ENCODE results near the gene ARHGAP44. TPM values are rescaled to one million over a fixed set of nuclear protein-coding genes. Genes with fewer than 3 reads are reported as not detected.

ARHGAP44 gene
- 0.36 and 0.39 TPM in 2 replicates for total RNA-seq

DNA sequence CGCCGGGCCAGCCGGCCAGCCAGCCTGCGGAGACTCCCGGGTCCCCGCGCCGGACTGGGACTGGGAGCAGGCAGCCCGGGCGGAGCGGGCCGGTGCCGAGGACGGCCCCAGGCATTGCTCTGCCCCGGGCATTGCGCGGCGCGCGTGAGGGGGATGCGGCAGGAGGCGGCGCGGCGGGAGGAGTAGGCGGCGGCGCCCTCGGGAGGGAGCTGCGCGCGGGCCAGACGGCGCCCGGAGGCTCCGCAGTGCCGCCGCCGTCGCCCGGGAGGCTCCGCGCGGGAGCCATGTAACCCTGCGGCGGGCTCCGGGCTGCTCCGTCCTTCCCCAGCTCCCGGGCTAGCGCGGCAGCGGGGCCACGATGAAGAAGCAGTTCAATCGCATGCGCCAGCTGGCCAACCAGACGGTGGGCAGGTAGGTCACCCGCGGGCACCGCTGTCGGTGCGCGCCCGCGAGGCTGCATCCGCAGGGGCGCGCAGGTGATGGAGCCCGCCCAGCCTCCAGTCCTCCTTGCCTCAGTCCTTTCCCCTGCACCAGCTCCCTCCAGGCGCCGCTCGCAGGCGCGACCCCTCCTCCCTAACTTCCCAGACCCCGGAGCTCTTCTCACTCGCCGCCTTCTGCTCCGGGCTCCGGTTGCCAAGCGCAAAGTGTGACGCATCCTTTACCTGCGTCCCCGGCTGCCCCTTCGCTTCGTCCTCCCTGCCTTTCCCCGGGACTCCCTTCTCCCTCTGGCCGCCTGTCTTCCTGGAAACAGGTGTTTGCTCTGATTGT lies at the start of gene ARHGAP44:
Gene ARHGAP44 (plus strand): TSS at position 18 of the 768 bp plus-strand sequence. CDS start 341 bp downstream, at position 359.
- intact Hi-C loops (cut with micrococcal nuclease): no loop called here

- intact Hi-C loops (cut with micrococcal nuclease): no loop called here
Measured at GRCh38 chr17:12739500-12739899, 49.8 kb upstream of the ARHGAP44 start.

DNA sequence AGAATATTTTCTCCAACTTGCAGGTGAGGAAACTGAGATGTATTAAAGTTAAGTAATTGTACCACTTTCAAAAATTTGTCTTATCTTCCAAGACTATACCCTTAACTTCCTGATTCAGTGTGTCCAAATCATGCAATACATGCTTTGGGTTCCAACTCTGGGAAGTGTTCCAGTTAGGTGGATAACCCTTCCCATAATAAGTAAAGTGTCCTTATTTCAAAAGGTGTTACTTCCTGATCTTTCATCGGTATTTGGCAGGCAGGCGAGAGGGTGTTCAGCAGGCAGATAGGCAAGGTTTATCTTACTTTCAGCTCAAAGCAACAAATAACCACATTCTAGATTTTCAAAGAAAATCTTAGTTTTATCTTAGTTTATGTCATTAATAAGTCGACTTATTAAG lies 46.3 kb upstream of the ARHGAP44 start:
- intact Hi-C loops (cut with micrococcal nuclease): no loop called here

GRCh38 chr17:12744298-12744697 lies 45.0 kb upstream of the ARHGAP44 start:
- intact Hi-C loops (cut with micrococcal nuclease): no loop called here

DNA sequence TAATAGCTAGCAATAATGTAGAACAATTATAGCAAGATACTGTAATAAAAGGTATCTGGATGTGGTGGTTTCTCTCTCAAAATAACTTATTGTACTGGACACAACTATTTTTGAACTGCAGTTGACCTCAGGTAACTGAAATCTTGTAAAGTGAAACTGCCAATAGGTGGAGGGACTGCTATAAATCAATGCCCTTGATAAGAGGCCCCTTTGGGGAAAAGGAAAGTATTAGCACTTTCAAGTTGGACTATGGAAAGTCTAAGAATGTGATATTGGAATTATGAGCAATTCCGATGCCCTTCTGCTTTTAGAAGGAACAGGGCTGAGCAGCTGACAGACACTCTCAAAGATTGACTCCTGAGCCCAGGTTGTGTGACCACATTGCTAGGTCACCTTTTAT lies 44.5 kb upstream of the ARHGAP44 start:
- intact Hi-C loops (cut with micrococcal nuclease): no loop called here

DNA sequence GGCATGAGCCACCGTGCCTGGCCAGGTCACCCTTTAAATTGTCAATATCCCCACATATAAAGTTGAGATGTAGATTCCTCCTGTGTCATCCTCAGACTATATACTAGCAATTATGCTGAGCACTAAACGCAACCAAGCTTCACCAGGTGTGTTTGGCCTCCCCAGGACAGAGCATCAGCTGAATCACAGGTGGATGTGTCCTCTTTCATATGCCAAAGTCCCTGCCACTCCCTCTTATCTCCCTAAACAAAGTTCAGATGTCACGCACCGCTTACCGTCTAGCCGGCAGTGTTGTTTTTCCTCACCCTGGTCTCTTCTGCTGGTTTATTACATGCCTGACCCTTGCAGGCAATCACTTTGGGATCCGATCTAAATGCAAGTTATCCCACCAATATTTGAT lies 43.8 kb upstream of the ARHGAP44 start:
- intact Hi-C loops (cut with micrococcal nuclease): no loop called here

DNA sequence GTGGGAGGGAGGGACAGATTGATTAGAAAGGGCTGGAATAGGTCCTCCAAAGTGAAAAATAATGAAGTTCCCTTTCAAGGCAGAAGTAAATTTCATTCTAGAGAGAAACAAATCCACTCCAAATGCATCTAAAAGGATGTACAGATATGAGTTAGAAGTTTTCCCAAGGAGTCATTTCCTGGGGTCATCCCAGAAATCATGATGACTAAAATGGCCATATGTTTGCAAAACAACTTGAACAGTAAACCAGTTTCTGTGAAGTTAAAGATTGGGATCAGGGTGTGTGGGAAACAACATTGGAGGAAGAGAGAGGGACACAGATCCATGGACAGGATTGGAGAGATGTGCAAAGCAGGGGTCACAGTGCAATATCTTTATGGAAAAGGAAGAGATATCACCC lies 32.5 kb upstream of the ARHGAP44 start:
- intact Hi-C loops (cut with micrococcal nuclease): no loop called here

GRCh38 chr17:12759090-12759489 lies 30.2 kb upstream of the ARHGAP44 start:
- intact Hi-C loops (cut with micrococcal nuclease): no loop called here

DNA sequence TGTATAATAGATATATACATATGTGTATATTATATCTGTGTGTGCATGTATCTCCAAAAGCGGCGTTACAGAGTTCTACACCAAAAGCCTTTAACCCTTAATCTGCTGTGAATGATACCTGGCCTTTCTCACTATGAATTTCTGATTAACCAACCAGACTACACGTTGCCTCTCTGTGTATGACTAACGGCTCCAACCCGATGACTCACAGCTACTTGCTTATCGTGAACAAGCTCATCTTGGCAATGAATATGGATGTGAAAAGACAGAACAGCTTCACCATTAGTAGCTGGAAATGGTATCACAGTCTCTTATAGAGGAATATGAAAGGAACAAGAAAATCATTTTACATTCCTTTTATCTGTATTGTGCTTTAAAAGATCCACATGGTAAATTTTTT lies 23.8 kb upstream of the ARHGAP44 start:
- intact Hi-C loops (cut with micrococcal nuclease): no loop called here

DNA sequence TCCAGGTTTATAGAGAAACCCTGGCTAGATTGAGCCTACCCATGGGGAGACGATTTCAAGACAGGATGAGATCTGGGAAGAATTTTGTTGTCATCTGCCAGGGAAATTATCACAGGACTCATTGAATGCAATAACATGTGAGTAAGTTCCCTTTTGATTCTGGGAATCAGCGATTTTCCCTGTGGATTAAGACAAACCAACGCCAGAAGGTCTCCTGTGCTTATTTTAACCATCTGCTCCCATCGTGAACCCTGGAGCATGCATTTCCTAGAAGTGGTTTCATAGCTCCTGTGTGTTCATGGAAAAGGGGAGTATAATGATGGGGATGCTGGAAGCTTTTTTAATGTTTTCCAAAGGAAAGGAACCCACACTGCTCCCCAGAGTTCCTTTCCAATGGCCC lies 21.0 kb upstream of the ARHGAP44 start:
- intact Hi-C loops (cut with micrococcal nuclease): no loop called here

- intact Hi-C loops (cut with micrococcal nuclease): no loop called here
Measured at GRCh38 chr17:12769981-12770380, 19.3 kb upstream of the ARHGAP44 start.

GRCh38 chr17:12773153-12773552 lies 16.1 kb upstream of the ARHGAP44 start:
- intact Hi-C loops (cut with micrococcal nuclease): no loop called here

DNA sequence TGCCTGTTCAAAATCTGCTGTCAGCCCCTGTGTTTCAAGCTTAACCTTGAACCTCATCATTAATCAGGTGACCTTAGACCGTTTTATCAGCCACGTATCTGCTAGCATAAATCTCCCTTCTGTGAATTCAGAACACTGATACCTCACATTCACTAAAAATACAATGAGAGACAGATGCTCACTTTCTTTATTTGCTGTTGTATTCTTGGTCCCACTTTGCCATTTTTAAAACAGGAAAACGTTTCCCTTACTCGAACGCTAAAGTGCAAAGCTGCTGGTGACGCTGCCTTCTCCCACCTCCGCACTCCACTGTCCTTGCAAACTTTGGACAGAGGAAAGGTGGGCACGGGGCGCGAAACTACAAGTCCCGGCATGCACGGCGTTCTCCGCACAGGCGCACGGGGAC lies 220 bp upstream of the ARHGAP44 start:
- intact Hi-C loops (cut with micrococcal nuclease): no loop called here

GRCh38 chr17:12790249-12791106 lies 1.2 kb downstream of the ARHGAP44 start:
- intact Hi-C loops (cut with micrococcal nuclease): no loop called here

DNA sequence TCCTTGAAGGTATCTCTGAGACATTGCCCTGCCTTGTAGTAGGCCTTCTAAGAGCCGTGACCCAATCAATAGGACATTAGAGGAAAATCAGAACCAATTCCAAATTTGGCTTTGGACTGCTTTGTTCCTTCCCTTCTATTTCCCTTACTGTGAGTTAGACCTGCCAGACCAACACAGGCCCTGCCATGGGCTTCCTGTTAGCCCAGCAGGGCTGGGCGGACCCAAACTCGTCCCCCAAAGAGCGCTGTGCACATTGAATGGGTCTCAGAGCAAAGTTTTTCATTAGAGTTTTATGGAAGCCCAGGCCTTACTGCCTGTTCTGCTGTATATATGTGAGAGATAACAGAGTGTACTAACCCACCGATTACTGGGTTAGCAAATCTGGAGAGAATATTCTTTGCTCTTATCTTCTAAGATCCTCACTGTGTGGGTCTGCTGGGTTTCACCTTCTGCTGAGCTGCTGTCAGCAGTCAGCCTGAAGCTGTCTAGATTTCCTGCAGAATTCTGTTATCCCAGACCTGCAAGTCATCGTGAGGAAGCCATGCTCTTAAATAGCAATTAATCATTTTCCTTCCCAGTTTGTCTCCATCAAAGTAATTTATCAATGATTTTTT lies 5.7 kb downstream of the ARHGAP44 start:
- intact Hi-C loops (cut with micrococcal nuclease): no loop called here

DNA sequence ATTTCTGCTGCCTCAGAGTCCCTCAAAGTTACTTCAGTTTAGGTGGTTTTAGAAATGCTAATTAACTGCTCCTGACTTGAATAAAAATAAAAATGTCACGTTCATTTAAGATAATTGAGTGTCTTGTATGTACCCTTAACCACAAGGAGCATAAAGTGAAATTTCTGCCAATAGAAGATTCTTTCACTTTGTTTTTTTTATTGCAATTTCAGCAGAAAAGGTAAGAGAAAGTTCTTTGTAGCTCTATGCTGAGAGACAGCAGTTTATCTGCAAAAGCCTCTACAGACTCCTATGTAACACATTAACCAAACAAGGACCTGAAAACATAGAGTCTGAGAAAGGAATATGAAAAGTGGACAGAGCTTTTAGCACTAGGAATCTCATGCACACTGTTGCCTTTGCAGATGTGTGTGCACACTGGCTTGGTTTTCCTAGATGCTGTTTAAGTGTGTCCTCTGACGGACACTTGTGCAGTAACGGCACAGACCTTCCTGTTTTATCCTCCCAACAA lies 11.6 kb downstream of the ARHGAP44 start:
- intact Hi-C loops (cut with micrococcal nuclease): no loop called here

DNA sequence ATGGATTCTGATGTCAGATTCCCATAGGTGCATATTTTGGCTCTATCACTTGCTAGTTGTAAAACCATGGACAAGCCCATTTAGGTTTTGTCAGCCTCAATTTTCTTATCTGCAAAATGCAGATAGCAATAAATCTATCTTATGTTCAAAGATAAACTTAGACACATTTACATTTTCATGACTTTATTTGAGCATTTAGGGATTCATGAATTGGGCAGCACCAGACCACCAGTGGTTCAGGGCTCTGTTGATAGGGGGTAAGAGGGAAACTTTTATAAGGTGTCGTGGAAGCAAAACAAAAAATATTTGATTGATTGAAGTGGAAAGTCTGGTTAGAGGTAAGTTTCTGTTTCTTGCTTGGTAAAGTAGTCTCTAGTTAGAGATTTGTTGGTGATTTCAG lies 17.3 kb downstream of the ARHGAP44 start:
- intact Hi-C loops (cut with micrococcal nuclease): no loop called here

GRCh38 chr17:12808723-12809122 lies 19.4 kb downstream of the ARHGAP44 start:
- intact Hi-C loops (cut with micrococcal nuclease): no loop called here

DNA sequence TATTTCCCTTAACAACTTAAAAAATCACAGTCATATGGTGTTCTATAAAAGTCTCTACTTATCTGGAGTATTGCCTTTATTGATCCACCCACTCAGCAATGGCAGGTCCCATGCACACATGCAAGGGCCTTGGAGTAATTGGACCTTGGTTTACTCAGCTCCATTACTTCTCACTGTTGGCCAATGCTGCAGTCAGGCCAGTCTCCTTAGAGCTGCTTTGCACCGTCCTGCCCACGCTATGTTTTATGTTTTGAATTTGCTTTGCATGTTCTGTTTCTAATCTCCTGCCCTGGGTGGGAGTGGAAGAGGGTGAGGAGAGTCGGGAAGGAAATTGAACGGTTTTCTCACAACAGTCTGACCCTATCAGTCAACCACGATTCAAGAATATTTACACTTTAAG lies 23.6 kb downstream of the ARHGAP44 start:
- intact Hi-C loops (cut with micrococcal nuclease): no loop called here

DNA sequence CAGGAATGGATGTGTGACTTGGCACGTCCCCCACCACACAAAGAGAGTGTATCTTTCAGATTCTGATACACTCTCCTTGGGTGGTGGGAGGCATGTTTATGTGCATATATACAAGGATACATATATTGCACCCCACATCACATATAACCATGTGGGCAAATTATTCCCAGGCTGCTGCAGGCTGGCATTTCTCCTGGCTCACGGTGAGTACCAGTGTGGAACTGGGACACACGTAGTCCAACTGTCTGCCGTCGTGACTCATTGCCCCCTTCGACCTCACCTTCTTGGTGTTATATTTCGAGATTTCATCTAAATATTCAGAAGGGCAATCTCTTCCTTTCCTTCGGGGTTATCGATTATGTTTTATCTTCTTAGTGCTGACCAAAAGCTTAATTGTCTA lies 24.4 kb downstream of the ARHGAP44 start:
- intact Hi-C loops (cut with micrococcal nuclease): no loop called here

GRCh38 chr17:12814718-12815117 lies 25.4 kb downstream of the ARHGAP44 start:
- intact Hi-C loops (cut with micrococcal nuclease): no loop called here

DNA sequence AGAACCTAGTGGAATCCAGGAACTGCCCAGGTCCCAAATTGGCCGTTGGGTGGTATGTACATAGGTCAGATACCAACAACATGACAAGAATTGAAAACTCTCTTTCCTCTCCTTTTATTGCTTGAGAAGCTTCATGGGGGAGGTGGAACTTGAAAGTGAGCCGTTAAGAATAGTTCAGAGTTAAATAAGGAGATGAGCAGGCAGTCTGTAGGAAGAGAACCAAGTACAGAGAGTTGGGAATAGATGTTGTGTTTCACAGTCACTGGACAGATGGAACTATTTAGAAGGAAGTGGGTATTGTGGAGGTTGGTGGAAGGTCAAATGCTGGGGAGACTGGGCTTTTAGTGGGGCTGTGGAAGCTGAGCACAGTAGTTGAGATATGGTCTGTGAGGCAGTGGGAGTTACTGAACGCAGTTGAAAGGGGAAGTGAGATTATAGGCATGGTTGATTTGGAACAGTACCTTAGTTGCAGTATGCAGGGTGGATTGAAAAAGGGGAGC lies 26.4 kb downstream of the ARHGAP44 start:
- intact Hi-C loops (cut with micrococcal nuclease): no loop called here

Measured in T-helper 2 cell treated with Interferon-gamma antibody and Interleukin-4, amounts not matched to agents 100 ng/mL and 5 ng/mL, for 36 hours (primary cell).